Keratinocyte (primary cell): ENCODE results near the gene BMPER.

Experiments used
- EZH2 ChIP-seq: IDR thresholded peaks from one replicate; pipeline ENCODE4 v1.6.1; 2012; ENCODE audit warnings: inconsistent platforms, mild to moderate bottlenecking, low read length, moderate library complexity
- TF ChIP-seq, protein P1 (sequence below), 3 experiments: IDR thresholded peaks in 1 of 3; conservative IDR thresholded peaks in 1 of 3; optimal IDR thresholded peaks in 1 of 3; 2 replicates in 2 of 3; 3 replicates in 1 of 3; pipeline versions ENCODE3 to v1.5.1; 2011; ENCODE audit warnings: low read length in 3 of 3, mild to moderate bottlenecking in 3 of 3, moderate library complexity in 2 of 3, control low read depth in 1 of 3, inconsistent platforms in 1 of 3; ENCODE audit not compliant: insufficient read depth in 2 of 3; ENCODE audit errors: extremely low read depth in 1 of 3

DNA sequence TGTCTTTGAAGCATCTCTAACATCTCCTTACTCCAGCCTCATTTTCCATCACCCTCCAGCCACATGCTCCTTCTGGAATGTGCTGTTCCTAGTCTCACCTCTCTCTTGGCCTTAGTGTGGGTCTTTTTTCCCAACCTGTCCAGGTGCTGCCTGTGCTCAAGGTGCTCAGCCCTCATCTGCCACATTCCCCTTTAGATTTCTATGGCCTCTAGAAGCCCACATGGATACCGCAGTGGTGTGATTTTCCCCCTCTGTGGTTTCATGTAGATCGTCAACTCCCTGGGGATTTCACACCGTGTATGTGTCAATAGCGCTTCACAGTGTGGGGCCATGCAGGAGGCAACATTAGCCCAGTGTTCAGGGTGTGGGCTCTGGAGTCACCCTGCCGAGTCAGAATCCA, 32.5 kb downstream of the BMPER start:
- TF ChIP-seq EZH2: no peak
- TF ChIP-seq, protein P1, sequence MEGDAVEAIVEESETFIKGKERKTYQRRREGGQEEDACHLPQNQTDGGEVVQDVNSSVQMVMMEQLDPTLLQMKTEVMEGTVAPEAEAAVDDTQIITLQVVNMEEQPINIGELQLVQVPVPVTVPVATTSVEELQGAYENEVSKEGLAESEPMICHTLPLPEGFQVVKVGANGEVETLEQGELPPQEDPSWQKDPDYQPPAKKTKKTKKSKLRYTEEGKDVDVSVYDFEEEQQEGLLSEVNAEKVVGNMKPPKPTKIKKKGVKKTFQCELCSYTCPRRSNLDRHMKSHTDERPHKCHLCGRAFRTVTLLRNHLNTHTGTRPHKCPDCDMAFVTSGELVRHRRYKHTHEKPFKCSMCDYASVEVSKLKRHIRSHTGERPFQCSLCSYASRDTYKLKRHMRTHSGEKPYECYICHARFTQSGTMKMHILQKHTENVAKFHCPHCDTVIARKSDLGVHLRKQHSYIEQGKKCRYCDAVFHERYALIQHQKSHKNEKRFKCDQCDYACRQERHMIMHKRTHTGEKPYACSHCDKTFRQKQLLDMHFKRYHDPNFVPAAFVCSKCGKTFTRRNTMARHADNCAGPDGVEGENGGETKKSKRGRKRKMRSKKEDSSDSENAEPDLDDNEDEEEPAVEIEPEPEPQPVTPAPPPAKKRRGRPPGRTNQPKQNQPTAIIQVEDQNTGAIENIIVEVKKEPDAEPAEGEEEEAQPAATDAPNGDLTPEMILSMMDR (optimal IDR thresholded peaks at IDR 0.05 in 1 of 3, IDR thresholded peaks at IDR 0.05 in 1 of 3, conservative IDR thresholded peaks at IDR 0.05 in 1 of 3; ENCODE audit: extremely low read depth in 1 of 3, insufficient read depth in 2 of 3, low read length in 3 of 3): no peak
